OCI-LY1 (cell line): Measurements from ENCODE around the gene QPCT.

Source experiments
- H2AFZ ChIP-seq: fragments of 200-600 bp; sonication (generic), shearing (Covaris generic); 2 replicates; pipeline ENCODE4 v1.6.0; 2014; ENCODE audit warnings: antibody characterized with exemption, mild to moderate bottlenecking, low read length
- H3F3A ChIP-seq: fragments of 200-600 bp; sonication (generic), shearing (Covaris generic); 2 replicates; pipeline ENCODE4 v1.6.0; 2014; ENCODE audit warnings: mild to moderate bottlenecking, antibody characterized with exemption, low read length, moderate library complexity; ENCODE audit not compliant: insufficient read depth
- H3K27ac ChIP-seq: fragments of 200-600 bp; sonication (generic); 2 replicates; pipeline ENCODE4 v1.5.1; 2014; ENCODE audit warnings: low read length, mixed run types, mild to moderate bottlenecking, low read depth; ENCODE audit not compliant: poor library complexity, severe bottlenecking
- H3K27me3 ChIP-seq: fragments of 200-600 bp; sonication (generic); 2 replicates; pipeline ENCODE4 v1.6.0; 2014; ENCODE audit warnings: antibody characterized with exemption, mild to moderate bottlenecking, low read length, moderate library complexity; ENCODE audit not compliant: insufficient read depth
- H3K36me3 ChIP-seq: fragments of 200-600 bp; sonication (generic); 2 replicates; pipeline ENCODE4 v1.6.1; 2014; ENCODE audit warnings: mild to moderate bottlenecking, antibody characterized with exemption, low read length, moderate library complexity, mixed read lengths; ENCODE audit not compliant: insufficient read depth
- H3K4me1 ChIP-seq: fragments of 200-600 bp; sonication (generic); 2 replicates; pipeline ENCODE4 v1.5.1; 2014; ENCODE audit warnings: mild to moderate bottlenecking, low read length, moderate library complexity; ENCODE audit not compliant: insufficient read depth, severe bottlenecking
- H3K4me2 ChIP-seq: fragments of 200-600 bp; sonication (generic), shearing (Covaris generic); 2 replicates; pipeline ENCODE4 v1.6.1; 2014; ENCODE audit warnings: low read length
- H3K4me3 ChIP-seq: fragments of 200-600 bp; sonication (generic); 2 replicates; pipeline ENCODE4 v1.5.1; 2014; ENCODE audit warnings: low read length, low read depth, mild to moderate bottlenecking, mixed read lengths; ENCODE audit not compliant: poor library complexity, severe bottlenecking
- H3K79me2 ChIP-seq: fragments of 200-600 bp; shearing (Covaris generic); 2 replicates; pipeline ENCODE4 v1.6.1; 2016; ENCODE audit warnings: mixed run types, low read length, mixed read lengths; ENCODE audit not compliant: insufficient read depth
- H3K9ac ChIP-seq: fragments of 200-600 bp; sonication (generic), shearing (Covaris generic); 2 replicates; pipeline ENCODE4 v1.6.1; 2014; ENCODE audit warnings: mild to moderate bottlenecking, low read length, mixed read lengths
- H3K9me2 ChIP-seq: fragments of 200-600 bp; sonication (generic), shearing (Covaris generic); 2 replicates; pipeline ENCODE4 v1.6.1; 2014; ENCODE audit warnings: low read depth, mild to moderate bottlenecking, low read length, mixed read lengths
- H3K9me3 ChIP-seq: fragments of 200-600 bp; shearing (Covaris generic); 2 replicates; pipeline ENCODE4 v1.6.1; 2014; ENCODE audit warnings: low read length, mixed read lengths
- H4K20me1 ChIP-seq: fragments of 200-600 bp; sonication (generic), shearing (Covaris generic); 2 replicates; pipeline ENCODE4 v1.6.0; 2016; ENCODE audit warnings: mild to moderate bottlenecking, low read length; ENCODE audit not compliant: insufficient read depth
- EZH2 ChIP-seq: fragments of 200-600 bp; sonication (generic), shearing (Covaris generic); IDR thresholded peaks from 2 replicates; pipeline ENCODE4 v1.8.0; 2017; ENCODE audit warnings: borderline replicate concordance, mixed run types, mild to moderate bottlenecking, antibody characterized with exemption, low read length, moderate library complexity, mixed read lengths
- TF ChIP-seq, protein P1 (sequence below): fragments of 200-600 bp; sonication (generic), shearing (Covaris generic); IDR thresholded peaks from 2 replicates; pipeline ENCODE4 v1.5.1; 2017; ENCODE audit warnings: mild to moderate bottlenecking, antibody characterized with exemption, low read length, moderate library complexity, mixed read lengths

The QPCT gene

DNA sequence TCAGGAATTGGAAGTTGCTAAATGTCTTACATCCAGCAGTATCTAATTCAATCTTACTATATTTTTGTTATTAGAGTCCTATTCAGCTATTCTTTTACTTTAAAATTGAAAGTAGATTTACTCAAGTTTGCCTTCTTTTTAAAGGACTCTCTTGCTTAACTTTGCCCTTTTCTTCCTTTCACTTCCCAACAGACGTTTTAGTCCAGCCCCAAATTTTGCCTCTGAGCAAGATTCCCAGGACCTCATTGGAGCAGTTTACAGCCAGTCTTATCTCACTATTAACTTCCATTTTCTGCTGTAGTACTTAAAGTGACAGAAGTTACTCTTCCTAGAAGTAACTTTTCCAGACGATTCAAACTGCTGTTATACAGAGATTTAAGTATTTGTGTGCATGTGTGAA, 18.1 kb upstream of the QPCT start:
- no peak overlapping the region for H3K4me2 ChIP-seq

GRCh38 chr2:37326866-37327634, 17.4 kb upstream of the QPCT start:
- TF ChIP-seq EZH2 = no peak
- TF ChIP-seq, protein P1, sequence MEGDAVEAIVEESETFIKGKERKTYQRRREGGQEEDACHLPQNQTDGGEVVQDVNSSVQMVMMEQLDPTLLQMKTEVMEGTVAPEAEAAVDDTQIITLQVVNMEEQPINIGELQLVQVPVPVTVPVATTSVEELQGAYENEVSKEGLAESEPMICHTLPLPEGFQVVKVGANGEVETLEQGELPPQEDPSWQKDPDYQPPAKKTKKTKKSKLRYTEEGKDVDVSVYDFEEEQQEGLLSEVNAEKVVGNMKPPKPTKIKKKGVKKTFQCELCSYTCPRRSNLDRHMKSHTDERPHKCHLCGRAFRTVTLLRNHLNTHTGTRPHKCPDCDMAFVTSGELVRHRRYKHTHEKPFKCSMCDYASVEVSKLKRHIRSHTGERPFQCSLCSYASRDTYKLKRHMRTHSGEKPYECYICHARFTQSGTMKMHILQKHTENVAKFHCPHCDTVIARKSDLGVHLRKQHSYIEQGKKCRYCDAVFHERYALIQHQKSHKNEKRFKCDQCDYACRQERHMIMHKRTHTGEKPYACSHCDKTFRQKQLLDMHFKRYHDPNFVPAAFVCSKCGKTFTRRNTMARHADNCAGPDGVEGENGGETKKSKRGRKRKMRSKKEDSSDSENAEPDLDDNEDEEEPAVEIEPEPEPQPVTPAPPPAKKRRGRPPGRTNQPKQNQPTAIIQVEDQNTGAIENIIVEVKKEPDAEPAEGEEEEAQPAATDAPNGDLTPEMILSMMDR = no peak
- Histone ChIP-seq H3K36me3 (peaks cover 10% of the 10 kb centered on the region; the same call in 1 of the 2 replicates), H3K79me2 (peaks cover 21% of the 10 kb centered on the region), H3K4me2 (no peak overlapping the region), H3K9me3 (no peaks in the 10 kb centered on the region), H4K20me1 (no peaks in the 10 kb centered on the region), H2AFZ (no peak overlapping the region), H3K9ac (no peak overlapping the region), H3F3A (no peaks in the 10 kb centered on the region), H3K4me1 (peaks cover 30% of the 10 kb centered on the region), H3K27ac (peak overlapping the region; percentile 9), H3K4me3 (no peak overlapping the region), H3K9me2 (no peaks in the 10 kb centered on the region), H3K27me3 (no peaks in the 10 kb centered on the region)

More for the DNA sequence above, 18.1 kb upstream of the QPCT start:
- Histone ChIP-seq H3K27me3 (no peaks in the 10 kb centered on the region), H3K9me2 (no peaks in the 10 kb centered on the region), H3F3A (no peaks in the 10 kb centered on the region), H4K20me1 (no peaks in the 10 kb centered on the region; the same call in 1 of the 2 replicates), H3K4me3 (no peak overlapping the region), H3K27ac (no peak overlapping the region), H3K79me2 (peaks cover 29% of the 10 kb centered on the region), H3K36me3 (peaks cover 18% of the 10 kb centered on the region), H3K4me1 (peaks cover 38% of the 10 kb centered on the region), H3K9ac (no peak overlapping the region), H3K9me3 (no peaks in the 10 kb centered on the region), H2AFZ (no peak overlapping the region)
- TF ChIP-seq, protein P1 = no peak
- TF ChIP-seq EZH2 = no peak

GRCh38 chr2:37330681-37331080, 13.7 kb upstream of the QPCT start:
- H3K9me2 ChIP-seq = no peaks in the 10 kb centered on the region
- no peaks in the 10 kb centered on the region for H3K27me3 ChIP-seq
- no peaks in the 10 kb centered on the region for H3K36me3 ChIP-seq
- no peak overlapping the region for H3K4me3 ChIP-seq
- TF ChIP-seq, protein P1 = no peak
- no peak for TF ChIP-seq EZH2
- no peaks in the 10 kb centered on the region for H4K20me1 ChIP-seq
- no peak overlapping the region for H3K9ac ChIP-seq
- H3K9me3 ChIP-seq = no peaks in the 10 kb centered on the region
- H3K4me2 ChIP-seq = no peak overlapping the region
- no peaks in the 10 kb centered on the region for H3F3A ChIP-seq
- H2AFZ ChIP-seq = no peak overlapping the region
- H3K79me2 ChIP-seq = no peaks in the 10 kb centered on the region
- no peak overlapping the region for H3K27ac ChIP-seq
- H3K4me1 ChIP-seq = peaks cover 26% of the 10 kb centered on the region
